GM21367 (cell line): Measurements from ENCODE around the gene CCDC70.
A peak's percentile ranks its signal among the peaks of the same experiment; 100 is the strongest.

Experiments
- ATAC-seq: cut with Tn5 transposase; IDR thresholded peaks from one replicate; pipeline ENCODE4 v1.9.1; 2021; ENCODE audit not compliant: unreplicated experiment

Gene CCDC70

GRCh38 chr13:51828730-51829567, 32.8 kb upstream of the CCDC70 start:
- no peak for ATAC-seq

- ATAC-seq = no peak
These were observed 32.2 kb upstream of the CCDC70 start for GRCh38 chr13:51829568-51829899.

DNA sequence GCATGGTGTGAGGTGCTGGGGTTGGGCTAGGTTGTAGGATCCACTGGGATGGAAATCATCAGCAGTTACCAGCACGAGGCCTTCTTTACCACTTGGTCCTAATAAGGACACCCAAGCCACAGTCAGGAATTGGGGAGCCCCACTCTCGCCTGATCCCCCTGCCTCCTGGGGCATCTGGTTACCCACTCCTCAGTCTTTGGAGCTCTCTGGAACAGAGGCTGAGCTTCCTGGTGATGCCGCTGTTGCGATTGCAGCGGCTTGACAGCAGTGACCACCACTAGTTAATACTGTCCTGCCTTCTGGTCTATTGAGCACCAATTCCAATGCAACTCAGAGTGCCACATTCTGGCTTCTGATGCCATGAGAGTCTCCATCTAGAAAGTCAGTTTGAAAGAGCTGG, 30.2 kb upstream of the CCDC70 start:
- ATAC-seq = no peak

GRCh38 chr13:51832471-51833152, 29.2 kb upstream of the CCDC70 start:
- peak; percentile 68 for ATAC-seq

DNA sequence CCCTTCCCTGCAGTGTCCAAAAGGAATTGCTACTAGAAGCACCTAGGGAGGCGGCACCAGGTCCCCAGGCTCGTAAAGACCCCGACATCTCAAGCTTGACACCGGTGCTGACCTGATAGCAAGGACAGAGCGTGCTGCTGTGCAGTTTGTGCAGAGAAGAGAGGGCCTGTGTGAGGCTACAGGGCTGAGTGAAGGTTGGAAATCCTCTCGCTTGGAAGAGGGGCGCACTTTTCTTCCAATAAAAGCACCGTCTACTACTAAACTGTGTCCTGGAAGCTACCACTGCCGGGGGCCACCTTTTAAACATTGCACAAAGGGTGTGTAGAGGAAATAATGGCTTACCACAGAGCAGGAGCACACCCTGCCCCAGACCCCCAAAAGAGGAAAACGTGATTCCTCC, 27.8 kb upstream of the CCDC70 start:
- no peak for ATAC-seq

- ATAC-seq = no peak
These were observed 27.1 kb upstream of the CCDC70 start for GRCh38 chr13:51834581-51835171.

- ATAC-seq = no peak
These were observed 24.8 kb upstream of the CCDC70 start for GRCh38 chr13:51837016-51837415.

DNA sequence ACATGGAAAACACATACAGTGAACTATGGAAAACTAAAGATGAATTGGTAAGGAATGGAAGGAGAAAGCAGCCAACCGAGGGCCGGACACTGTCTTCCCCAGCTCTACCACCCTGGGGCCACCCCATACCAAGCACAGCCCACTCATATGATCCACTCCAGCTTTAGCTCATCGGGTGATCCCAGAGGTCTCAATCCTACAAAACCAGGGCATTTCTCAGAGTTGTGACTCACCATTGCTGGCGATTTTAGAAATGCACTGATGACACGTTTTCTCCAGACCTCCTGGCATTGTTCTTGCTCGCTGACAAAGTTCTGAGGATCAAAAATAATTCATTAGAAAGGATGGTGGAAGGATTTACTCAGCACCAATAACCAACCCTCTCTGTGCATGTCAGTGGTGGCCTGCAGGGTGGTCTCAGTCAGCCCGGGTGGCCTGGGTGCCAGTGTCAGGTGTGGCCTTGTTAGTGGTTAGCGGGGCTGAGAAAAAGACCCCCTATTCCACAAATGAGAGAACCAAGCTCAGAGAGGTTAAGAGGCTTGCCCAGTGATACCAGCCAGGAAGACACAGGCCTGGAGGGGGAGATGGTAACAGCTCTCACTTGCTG, 23.4 kb upstream of the CCDC70 start:
- no peak for ATAC-seq

DNA sequence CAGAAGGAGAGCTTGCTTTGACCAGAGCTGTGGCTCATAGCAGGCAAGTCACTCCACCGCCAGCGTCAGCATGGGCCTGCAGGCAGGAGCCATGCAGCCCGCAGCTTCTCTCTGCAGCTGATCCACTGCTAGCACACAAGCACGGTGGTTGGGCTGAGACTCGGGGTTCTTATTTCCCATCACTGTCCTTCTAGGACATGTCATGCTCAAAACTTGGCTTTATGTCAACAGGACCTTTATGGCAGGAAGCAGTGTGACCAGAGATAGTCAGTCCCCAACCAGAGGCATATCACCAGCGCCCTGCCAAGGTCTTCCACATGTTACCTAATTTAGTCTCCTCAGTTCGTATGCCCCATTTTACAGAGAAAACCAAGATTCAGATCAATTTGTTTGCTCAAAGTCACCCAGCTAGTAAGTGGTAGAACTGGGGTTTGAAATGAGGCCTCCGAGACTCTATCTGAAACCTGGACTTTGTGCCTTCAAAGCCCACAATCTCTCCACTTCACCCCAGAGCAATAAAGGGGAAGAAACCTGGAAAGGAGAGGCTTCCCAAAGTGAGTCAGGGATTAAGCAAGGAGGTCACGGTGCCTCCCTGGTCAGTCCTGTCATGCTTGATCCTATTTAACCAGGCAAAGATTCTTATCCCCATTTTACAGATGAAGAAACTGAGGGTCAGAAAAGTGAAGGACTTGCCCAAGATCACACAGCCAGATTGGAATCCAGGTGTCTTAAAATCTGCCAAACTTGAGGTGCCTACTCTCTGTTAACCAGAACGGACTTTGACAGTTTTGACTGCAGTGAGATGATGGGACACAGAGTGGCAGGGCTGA, 21.8 kb upstream of the CCDC70 start:
- no peak for ATAC-seq

DNA sequence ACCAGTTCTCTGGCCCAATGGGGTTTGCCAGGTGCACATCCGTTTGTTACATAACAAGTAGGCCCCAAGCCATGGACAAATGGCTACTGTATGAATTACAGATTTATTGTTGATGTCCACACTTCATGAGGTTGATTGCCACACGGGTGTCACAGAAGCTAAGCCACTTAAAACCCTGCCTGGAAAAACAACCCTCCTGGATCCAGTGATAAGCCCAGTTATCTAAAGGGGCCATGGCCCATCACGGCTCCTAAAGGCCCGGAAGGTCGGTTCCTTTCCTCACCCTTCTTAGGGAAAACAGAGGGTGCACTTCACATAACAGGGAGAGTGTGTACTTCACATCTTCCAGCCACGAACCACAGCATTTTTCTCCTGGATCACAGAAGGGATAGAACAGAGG, 20.9 kb upstream of the CCDC70 start:
- no peak for ATAC-seq

GRCh38 chr13:51841732-51842131, 20.0 kb upstream of the CCDC70 start:
- ATAC-seq = no peak

DNA sequence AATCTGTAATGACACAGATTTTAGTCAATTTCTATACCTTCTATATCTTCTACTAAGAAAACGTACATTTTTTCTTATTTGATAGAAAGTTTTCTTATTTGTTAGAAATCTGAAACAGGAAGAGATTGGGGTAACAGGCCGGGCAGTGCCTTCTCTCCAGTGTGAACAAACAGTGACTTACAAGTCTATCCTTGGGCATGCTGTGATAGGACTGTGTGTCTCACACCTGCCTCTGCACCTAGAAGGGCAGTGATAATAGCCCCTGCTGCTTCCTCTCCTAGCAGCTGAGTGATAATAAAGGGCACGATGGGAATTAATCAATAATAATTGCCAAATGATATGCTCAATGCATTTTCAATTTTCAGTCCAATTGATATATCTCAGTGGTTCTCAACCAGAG, 18.2 kb upstream of the CCDC70 start:
- no peak for ATAC-seq

DNA sequence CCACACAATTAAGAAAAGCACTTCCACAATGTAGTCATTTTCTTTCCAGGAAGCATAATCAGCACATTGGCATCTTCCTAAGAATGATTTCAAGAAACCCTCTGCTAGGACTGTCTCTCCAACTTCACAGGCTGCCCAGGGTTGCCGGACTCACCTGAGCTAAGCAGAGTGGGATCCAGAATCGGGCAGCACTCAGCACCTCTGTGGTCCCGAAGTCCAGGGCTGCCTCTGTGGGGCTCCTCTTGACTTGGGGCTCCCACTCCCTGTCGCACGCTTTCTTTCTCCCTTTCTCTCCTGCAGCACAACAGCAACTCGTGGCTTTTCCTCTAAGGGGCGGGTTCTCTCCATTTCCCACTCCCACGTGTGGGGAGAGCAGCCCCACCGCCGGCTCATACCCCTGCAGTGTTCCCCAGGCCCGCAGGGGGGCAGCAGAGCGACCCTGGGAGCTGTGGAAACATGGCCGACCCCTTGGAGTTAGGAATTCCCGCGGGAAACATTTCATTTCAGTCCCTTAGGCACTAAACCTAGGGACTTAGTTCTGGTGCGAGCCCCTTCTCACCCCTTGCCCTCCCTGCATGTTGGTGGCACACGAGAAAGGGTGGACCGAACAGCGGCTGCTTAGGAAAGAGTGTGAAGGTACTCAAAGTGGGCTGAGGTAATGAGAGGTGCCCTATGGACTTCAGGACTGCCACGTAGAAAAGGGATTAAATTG, 16.8 kb upstream of the CCDC70 start, which contains the start of gene TMEM272:
TMEM272 (minus strand) TSS at position 316 of the 712 bp plus-strand sequence. CDS start 6,647 bp downstream, outside the sequence.
- ATAC-seq = no peak

DNA sequence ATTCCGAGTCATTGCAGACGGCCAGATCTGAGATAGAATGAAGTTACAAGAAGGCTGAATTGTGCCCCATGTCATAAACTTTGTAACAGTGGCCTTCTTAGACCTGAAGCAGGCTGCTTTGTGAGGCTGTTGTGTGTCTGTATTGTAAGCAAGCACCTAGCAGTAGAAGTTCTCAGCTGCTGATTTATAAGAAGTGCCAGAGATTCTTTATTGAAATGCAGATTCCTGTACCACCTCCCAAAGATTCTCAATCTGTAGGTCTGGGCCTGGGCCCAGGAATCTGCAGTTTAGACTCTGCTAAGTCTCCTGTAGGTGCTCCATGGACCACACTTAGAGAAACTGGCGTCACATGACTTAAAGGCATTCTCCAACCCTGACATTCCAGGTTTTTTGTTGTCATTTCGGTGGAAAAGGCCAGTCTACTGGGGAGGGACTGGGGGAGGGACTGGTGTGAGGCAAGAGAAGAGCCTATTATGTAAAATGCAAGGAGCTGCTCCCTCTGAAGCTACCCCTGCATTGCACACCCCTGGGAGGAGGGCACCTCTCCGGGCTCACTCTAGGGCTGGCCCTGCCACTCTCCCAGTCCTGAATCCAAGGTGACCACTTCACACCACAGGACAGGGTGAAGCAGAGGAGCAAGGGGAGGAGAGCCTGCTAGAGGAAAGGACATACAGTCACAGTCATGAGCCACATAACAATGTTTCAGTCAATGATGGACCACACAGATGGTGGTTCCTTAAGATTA, 16.0 kb upstream of the CCDC70 start:
- no peak for ATAC-seq

- ATAC-seq = no peak
These were observed 15.0 kb upstream of the CCDC70 start for GRCh38 chr13:51846756-51847155.

- no peak for ATAC-seq
These were observed 13.1 kb upstream of the CCDC70 start for GRCh38 chr13:51848674-51849073.

DNA sequence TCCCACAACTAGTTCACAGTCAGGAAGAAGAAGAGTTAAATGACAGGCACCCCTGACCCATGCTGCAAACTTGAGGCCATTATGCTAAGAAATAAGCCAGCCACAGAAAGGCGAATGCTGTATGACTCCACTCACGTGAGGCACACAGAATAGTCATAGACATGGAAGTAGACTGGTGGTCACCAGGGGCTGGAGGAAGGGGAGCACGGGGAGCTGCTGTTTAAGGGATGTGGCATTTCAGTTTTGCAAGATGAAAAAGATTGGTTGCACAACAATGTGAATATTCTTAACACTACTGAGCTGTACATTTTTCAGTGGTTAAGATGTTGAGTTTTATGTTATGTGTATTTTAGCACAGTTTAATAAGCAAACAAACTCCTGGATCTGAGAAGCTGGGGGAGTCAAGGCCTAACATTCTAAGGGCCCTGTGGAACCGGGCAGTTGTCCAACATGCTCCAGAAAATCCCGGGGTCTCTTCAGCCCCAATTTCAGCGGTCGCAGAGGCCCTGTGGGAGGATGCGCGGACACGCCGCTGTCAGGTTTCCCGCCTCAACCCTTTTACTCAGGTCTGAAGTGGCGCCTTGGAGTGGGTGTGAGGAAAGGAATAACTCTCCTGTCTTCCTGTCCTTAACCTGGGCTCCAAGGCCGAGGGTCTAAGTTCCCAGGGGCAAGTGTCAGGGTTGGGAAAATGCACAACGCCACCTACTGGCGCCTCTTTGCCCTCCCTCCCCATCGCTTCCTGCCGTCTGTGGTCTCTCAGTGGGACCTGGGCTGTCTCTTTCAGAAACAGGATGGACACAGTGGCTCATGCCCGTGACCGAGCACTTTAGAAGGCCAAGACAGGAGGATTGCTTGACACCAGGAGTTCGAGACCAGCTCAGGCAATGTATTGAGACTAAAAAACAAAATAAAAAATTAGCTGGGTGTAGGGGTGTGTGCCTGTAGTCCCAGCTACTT, 12.3 kb upstream of the CCDC70 start:
- no peak for ATAC-seq

DNA sequence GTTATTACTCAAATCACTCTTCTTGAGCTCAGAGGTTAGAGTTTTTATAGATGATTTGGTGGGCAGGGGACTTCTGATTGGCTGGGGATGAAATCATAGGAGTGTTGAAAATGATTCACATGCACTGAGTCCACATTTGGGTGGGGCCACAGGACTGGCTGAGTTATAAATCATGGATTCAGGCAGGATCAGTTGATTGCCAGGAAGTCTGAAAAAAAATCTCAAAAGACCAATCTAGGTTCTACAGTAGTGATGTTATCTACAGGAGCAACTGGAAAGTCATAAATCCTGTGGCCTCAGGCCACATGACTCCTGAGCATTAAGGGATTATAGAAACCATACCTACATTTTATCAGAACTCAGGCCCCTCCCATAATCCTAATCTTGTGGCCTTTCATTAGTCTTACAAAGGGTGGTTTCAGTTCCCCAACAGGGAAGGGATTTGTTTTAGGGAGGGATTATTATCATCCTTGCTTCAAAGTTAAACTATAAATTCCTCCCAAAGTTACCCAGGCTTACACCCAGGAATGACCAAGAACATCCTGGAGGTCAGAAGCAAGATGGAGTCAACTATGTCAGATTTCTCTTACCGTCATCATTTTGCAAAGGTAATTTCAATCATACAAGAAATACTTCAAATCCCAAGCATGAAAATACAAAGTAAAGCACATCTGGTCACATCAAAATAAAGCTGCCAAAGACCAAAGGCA, 5.6 kb upstream of the CCDC70 start:
- no peak for ATAC-seq
